HEK293T (cell line): Measurements from ENCODE around the gene TMCO4.

Experiments
- ARNT ChIP-seq: fragments of 450-650 bp; IDR thresholded peaks from 2 replicates; pipeline ENCODE4 v1.6.1; 2017; ENCODE audit warnings: mild to moderate bottlenecking
- BHLHE40 ChIP-seq: fragments of 450-650 bp; IDR thresholded peaks from 2 replicates; pipeline ENCODE4 v1.6.1; 2016; ENCODE audit warnings: mild to moderate bottlenecking, moderate library complexity, borderline replicate concordance
- ELF4 ChIP-seq: fragments of 450-650 bp; IDR thresholded peaks from 2 replicates; pipeline ENCODE4 v1.6.1; 2017; ENCODE audit warnings: antibody characterized with exemption
- FOXK2 ChIP-seq: fragments of 450-650 bp; IDR thresholded peaks from 2 replicates; pipeline ENCODE4 v1.6.1; 2016; ENCODE audit warnings: mild to moderate bottlenecking
- FOXM1 ChIP-seq: fragments of 450-650 bp; IDR thresholded peaks from 2 replicates; pipeline ENCODE4 v1.6.1; 2017; ENCODE audit warnings: mild to moderate bottlenecking, borderline replicate concordance
- HDGF ChIP-seq: fragments of 450-650 bp; IDR thresholded peaks from 2 replicates; pipeline ENCODE4 v1.6.1; 2017; ENCODE audit warnings: antibody characterized with exemption, borderline replicate concordance
- LEF1 ChIP-seq: fragments of 450-650 bp; IDR thresholded peaks from 2 replicates; pipeline ENCODE4 v1.6.1; 2017; ENCODE audit warnings: mild to moderate bottlenecking, borderline replicate concordance
- SP1 ChIP-seq: fragments of 450-650 bp; IDR thresholded peaks from 2 replicates; pipeline ENCODE4 v1.6.1; 2017
- SUZ12 ChIP-seq: fragments of 450-650 bp; IDR thresholded peaks from 2 replicates; pipeline ENCODE4 v1.6.1; 2016; ENCODE audit warnings: mild to moderate bottlenecking
- TARDBP ChIP-seq: fragments of 450-650 bp; IDR thresholded peaks from 2 replicates; pipeline ENCODE4 v1.6.1; 2016
- ZNF384 ChIP-seq: fragments of 450-650 bp; IDR thresholded peaks from 2 replicates; pipeline ENCODE4 v1.6.1; 2016

DNA sequence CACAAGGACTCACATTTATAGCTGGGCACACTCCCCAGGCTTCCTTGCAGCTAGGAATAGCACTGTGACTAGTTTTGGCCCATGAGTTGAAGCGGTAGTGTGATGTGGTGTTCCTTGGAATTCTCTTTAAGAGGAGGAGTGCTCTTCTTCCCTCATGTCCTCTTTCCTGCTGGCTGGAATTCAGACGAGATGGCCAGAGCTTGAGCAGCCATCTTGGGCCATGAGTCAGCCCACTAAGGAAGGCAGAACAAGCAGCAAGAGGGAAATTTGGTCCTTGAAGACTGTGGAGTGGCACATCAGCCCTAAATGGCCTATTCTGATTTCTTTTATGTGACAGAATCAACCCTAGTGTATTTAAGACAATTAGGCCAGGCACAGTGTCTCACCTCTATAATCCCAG lies 115.0 kb downstream of the TMCO4 start:
- no peak for TF ChIP-seq SP1
- TF ChIP-seq FOXM1: no peak
- no peak for TF ChIP-seq ZNF384
- no peak for TF ChIP-seq TARDBP
- no peak for TF ChIP-seq FOXK2
- TF ChIP-seq HDGF: no peak
- TF ChIP-seq BHLHE40: no peak
- TF ChIP-seq ARNT: no peak
- TF ChIP-seq ELF4: no peak
- no peak for TF ChIP-seq LEF1
- TF ChIP-seq SUZ12: no peak
